SJSA1 (cell line): ENCODE data around the gene CXXC1. TPM values are rescaled to one million over a fixed set of nuclear protein-coding genes. Genes with fewer than 3 reads are reported as not detected.

ENCODE experiments used
- DNase-seq, 2 experiments: peaks; one replicate each; pipeline ENCODE4 v3.0.0-alpha.2; 2015 to 2020; ENCODE audit warnings: low spot score in 2 of 2, low read depth in 1 of 2
- H3K27ac ChIP-seq: fragments of 250-450 bp; sonication (Bioruptor Pico); 2 replicates; pipeline ENCODE4 v1.5.1; 2020; ENCODE audit warnings: mild to moderate bottlenecking, moderate library complexity
- H3K27me3 ChIP-seq: fragments of 250-450 bp; sonication (Bioruptor Pico); replicated peaks from 2 replicates; pipeline ENCODE4 v1.5.1; 2020; ENCODE audit warnings: mild to moderate bottlenecking, moderate library complexity
- H3K36me3 ChIP-seq: fragments of 250-450 bp; sonication (Bioruptor Pico); 2 replicates; pipeline ENCODE4 v1.5.1; 2020; ENCODE audit warnings: mild to moderate bottlenecking
- H3K4me1 ChIP-seq: fragments of 250-450 bp; sonication (Bioruptor Pico); replicated peaks from 2 replicates; pipeline ENCODE4 v1.6.1; 2021; ENCODE audit warnings: mild to moderate bottlenecking
- H3K4me3 ChIP-seq: fragments of 250-450 bp; sonication (Bioruptor Pico); 2 replicates; pipeline ENCODE4 v1.5.1; 2020; ENCODE audit warnings: mild to moderate bottlenecking
- H3K9me3 ChIP-seq: fragments of 250-450 bp; sonication (Bioruptor Pico); replicated peaks from 2 replicates; pipeline ENCODE4 v1.5.1; 2020; ENCODE audit warnings: mild to moderate bottlenecking
- total RNA-seq: library from RNA; depleted of rRNA; stranded (reverse); fragments of >200 nt; shearing (Covaris generic); gene quantifications from 2 replicates; pipeline ENCODE4 v1.2.3, GENCODE V29; 2014; rRNA removed

The CXXC1 gene
- total RNA-seq: 26.0 and 31.3 TPM in 2 replicates

DNA sequence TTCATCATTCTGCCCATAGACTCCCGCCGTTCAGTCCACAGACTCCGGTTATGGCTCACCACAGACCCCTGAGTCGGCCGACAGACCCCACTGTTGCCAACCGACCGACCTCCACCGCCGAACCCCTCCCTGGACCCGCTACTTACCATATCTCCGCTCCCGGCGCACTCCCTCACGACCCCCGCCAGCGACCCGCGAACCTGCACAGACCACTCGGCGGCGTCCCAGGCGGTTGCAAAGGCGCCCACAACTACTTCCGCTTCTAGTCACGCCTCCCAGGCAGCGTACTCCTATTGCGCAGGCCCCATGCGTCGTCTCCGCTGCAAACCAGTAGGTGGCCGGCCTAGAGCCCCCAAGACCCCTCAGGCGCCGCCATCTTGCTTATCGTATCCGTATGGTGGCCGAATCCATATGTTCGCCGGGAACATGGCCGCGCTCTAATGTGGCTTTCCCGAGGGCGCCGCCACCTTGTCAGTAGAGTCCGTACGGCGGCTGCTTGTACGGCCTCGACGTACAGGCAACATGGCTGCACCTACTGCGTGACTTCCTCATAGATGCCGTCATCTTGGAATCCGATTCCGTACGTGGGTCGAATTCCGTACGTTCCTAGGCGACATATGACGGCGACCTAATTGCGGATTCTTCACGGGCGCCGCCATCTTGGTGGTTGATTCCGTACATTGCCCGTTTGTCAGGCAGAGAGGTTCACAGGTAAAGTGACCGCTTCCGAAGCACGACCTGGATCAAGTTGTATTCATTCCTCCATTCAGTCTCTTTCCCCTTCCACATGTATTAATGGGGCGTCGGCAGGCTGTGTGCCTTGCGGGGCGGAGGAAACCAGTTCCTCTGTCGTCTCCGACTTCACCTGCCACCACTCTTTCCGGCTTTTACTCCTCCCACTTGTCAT lies at the start of gene CXXC1:
CXXC1 (minus strand) TSS at position 252 of the 907 bp plus-strand sequence; CDS start at position 149, 103 bp downstream.
- DNase-seq: peak; percentile 95 to 99
- H3K9me3 ChIP-seq: no peaks in the 10 kb centered on the region

DNA sequence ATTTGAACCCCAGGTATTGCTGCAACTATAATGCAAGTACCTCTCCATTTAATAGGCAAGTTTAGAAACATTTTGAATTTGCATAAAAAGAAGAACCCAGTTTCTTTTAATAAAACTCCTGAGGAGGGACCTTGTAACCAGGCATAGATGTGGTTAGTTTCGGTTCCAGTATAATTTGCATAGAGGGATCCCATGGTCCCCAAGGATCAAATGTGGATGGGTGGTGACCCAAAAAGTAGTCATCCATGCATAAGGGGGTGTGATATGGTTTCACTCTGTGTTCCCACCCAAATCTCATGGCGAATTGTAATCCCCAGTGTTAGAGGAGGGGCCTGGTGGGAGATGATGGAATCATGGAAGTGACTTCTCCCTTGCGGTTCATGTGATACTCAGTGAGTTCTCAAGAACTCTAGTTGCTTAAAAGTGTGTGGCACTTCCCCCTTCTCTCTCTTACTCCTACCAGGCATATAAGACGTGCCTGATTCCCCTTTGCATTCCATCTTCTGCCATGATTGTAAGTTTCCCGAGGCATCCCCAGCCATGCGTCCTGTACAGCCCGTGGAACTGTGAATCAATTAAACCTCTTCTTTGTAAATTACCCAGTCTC lies 47.2 kb upstream of the CXXC1 start:
- DNase-seq: no peak
- Histone ChIP-seq H3K4me1 (no peaks in the 10 kb centered on the region), H3K27me3 (peaks cover 15% of the 10 kb centered on the region), H3K4me3 (no peak overlapping the region), H3K36me3 (no peaks in the 10 kb centered on the region), H3K9me3 (no peaks in the 10 kb centered on the region), H3K27ac (no peak overlapping the region)

More for the DNA sequence above, at the start of gene CXXC1:
- Histone ChIP-seq H3K27ac (peak within 1 kb of the TSS; percentile 44), H3K4me1 (peaks cover 10% of the 10 kb centered on the region), H3K4me3 (peak within 1 kb of the TSS; percentile 70), H3K36me3 (peaks cover 41% of the 10 kb centered on the region), H3K27me3 (peaks cover 13% of the 10 kb centered on the region)

GRCh38 chr18:50331691-50332090 lies 44.2 kb upstream of the CXXC1 start:
- no peaks in the 10 kb centered on the region for H3K36me3 ChIP-seq
- peaks cover 15% of the 10 kb centered on the region for H3K27me3 ChIP-seq
- no peaks in the 10 kb centered on the region for H3K4me1 ChIP-seq
- no peak overlapping the region for H3K4me3 ChIP-seq
- H3K27ac ChIP-seq: no peak overlapping the region
- DNase-seq: no peak
- no peaks in the 10 kb centered on the region for H3K9me3 ChIP-seq

- no peaks in the 10 kb centered on the region for H3K4me1 ChIP-seq
- H3K4me3 ChIP-seq: no peak overlapping the region
- no peak for DNase-seq
- H3K27me3 ChIP-seq: peaks cover 4% of the 10 kb centered on the region; the same call in 1 of the 2 replicates
- H3K36me3 ChIP-seq: no peaks in the 10 kb centered on the region
- H3K27ac ChIP-seq: no peak overlapping the region
- H3K9me3 ChIP-seq: no peaks in the 10 kb centered on the region
Measured at GRCh38 chr18:50330176-50330575, 42.7 kb upstream of the CXXC1 start.

- Histone ChIP-seq H3K4me1 (no peaks in the 10 kb centered on the region), H3K27me3 (peaks cover 2% of the 10 kb centered on the region; the same call in 1 of the 2 replicates), H3K36me3 (no peaks in the 10 kb centered on the region), H3K4me3 (no peak overlapping the region), H3K9me3 (no peaks in the 10 kb centered on the region), H3K27ac (no peak overlapping the region)
- DNase-seq: no peak
Measured at GRCh38 chr18:50327983-50328382, 40.5 kb upstream of the CXXC1 start.

DNA sequence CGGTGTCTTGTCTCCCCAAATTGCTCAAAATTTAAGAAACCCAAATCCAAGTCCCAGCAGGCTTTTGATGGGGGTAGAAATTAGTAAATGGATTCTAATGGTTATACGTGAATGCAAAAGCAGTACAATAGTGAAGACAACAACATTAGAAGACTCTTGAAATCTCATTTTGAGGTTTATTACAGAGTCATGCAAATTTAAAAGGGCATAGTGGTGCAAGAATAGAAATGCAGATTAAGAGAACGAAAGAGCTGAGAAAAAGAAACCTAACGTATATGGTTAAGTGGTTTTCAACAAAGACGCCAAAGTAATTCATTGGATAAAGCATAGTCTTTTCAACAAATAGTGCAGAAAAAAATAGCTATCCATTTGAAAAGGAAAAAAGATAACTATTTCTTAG lies 33.2 kb upstream of the CXXC1 start:
- Histone ChIP-seq H3K4me1 (no peaks in the 10 kb centered on the region), H3K27ac (no peak overlapping the region), H3K4me3 (no peak overlapping the region), H3K36me3 (no peaks in the 10 kb centered on the region), H3K9me3 (no peaks in the 10 kb centered on the region), H3K27me3 (peaks cover 27% of the 10 kb centered on the region)
- DNase-seq: no peak

DNA sequence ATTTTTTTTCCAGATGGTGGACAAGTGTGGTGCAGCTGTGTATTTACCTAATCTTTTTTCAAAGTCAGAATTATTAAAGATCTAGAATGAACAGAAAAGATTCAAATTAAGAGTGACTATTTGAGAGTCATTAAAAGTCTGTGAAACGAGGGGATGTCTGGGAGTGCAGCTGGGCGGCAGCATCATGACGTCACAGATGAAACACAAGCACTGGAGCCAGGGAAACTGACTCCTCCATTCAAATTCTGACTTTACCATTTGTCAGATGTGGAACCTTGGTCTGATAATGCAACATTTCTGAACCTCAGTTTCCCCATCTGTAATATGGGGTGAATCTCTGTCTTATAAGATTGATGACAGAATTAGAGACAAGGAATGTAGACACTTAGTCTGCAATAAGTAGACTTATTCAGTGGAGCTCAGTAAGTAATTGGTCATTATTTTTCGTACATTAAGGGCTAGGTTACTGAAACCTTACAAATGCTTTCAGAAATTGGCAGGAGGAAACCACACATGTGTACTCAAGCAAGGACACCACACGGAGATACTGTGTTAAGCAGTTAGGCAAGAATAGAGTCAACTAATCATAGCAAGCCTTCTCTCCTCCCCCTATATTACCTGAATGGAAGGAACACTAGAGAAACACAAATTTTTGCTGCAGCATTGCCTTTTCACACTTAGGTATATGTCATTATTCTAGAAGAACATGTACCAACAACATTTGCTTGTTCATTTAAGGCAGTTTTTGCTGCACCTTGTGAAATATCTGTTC lies 27.8 kb upstream of the CXXC1 start:
- no peak for DNase-seq
- H3K36me3 ChIP-seq: no peaks in the 10 kb centered on the region
- H3K27ac ChIP-seq: no peak overlapping the region

GRCh38 chr18:50313873-50314460 lies 26.5 kb upstream of the CXXC1 start:
- Histone ChIP-seq H3K4me1 (no peaks in the 10 kb centered on the region), H3K27ac (no peak overlapping the region), H3K4me3 (no peak overlapping the region), H3K36me3 (no peaks in the 10 kb centered on the region), H3K27me3 (peaks cover 20% of the 10 kb centered on the region), H3K9me3 (no peaks in the 10 kb centered on the region)
- DNase-seq: no peak

More for the DNA sequence above, 27.8 kb upstream of the CXXC1 start:
- Histone ChIP-seq H3K4me3 (no peak overlapping the region), H3K9me3 (no peaks in the 10 kb centered on the region), H3K27me3 (peaks cover 27% of the 10 kb centered on the region), H3K4me1 (no peaks in the 10 kb centered on the region)

- peaks cover 13% of the 10 kb centered on the region; the same call in 1 of the 2 replicates for H3K27me3 ChIP-seq
- no peaks in the 10 kb centered on the region; the same call in 1 of the 2 replicates for H3K9me3 ChIP-seq
- H3K4me3 ChIP-seq: no peak overlapping the region
- H3K4me1 ChIP-seq: no peaks in the 10 kb centered on the region; the same call in 1 of the 2 replicates
- no peak overlapping the region for H3K27ac ChIP-seq
- 0 out of 2 replicates have a peak, but pooled peaks cover 2% of the 10 kb centered on the region for H3K36me3 ChIP-seq
- DNase-seq: no peak
Measured at GRCh38 chr18:50313031-50313607, 25.6 kb upstream of the CXXC1 start.

DNA sequence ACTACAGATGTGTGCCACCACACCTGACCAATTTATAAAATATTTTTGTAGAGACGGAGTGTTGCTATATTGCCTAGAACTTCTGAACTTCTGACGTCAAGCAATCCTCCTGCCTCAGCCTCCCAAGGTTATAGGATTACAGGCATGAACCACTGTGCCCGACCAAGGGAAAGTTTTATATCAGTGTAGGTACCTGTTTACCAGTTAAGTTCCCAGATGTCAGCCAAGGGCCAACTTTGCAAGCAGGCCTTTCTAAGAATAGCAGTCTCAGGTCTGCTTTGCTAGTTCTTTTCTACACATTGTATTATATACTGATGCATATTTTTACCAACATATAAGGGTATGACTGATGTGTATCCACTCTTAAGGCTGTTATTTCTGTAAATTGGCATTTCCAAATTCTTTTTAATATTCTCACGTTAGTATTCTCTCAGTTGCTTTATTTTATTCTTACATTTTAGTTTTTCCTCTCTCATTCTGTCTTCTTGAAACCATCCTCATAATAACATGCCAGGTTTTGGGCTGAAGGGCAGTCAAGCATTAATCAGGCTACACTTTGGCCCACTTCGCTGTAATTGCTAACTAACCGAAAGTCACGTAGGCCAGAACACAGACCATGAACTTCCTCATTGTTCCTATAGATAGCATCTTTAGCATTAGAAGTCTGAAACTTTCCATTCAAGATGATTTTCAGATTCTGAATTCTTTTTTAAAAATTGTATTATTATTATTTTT lies 25.0 kb upstream of the CXXC1 start:
- Histone ChIP-seq H3K4me1 (peaks cover 2% of the 10 kb centered on the region; the same call in 1 of the 2 replicates), H3K27me3 (peaks cover 12% of the 10 kb centered on the region; the same call in 1 of the 2 replicates), H3K4me3 (no peak overlapping the region), H3K27ac (no peak overlapping the region), H3K36me3 (0 out of 2 replicates have a peak, but pooled peaks cover 4% of the 10 kb centered on the region), H3K9me3 (no peaks in the 10 kb centered on the region; the same call in 1 of the 2 replicates)
- DNase-seq: no peak

DNA sequence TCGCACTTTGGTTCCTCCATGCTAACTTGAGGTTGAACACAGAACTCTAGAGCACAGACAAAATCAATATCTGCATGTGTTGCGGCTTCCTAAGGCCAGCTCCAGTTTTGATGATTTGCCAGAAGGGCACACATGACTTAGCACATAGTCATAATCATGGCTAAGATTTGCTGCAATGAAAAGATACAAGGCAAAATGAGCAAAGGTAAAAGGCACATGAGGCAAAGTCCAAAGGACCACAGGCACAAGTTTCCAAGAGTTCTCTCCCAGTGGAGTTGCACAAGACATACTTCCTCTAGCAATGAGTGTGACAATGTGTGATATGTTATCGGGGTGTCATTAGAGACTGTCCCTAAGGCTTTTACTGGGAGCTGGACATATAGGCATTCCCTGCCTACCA lies 24.2 kb upstream of the CXXC1 start:
- 0 out of 2 replicates have a peak, but pooled peaks cover 4% of the 10 kb centered on the region for H3K36me3 ChIP-seq
- no peak overlapping the region for H3K27ac ChIP-seq
- peaks cover 4% of the 10 kb centered on the region; the same call in 1 of the 2 replicates for H3K4me1 ChIP-seq
- H3K9me3 ChIP-seq: no peaks in the 10 kb centered on the region; the same call in 1 of the 2 replicates
- DNase-seq: no peak
- no peak overlapping the region for H3K4me3 ChIP-seq
- peaks cover 12% of the 10 kb centered on the region; the same call in 1 of the 2 replicates for H3K27me3 ChIP-seq

DNA sequence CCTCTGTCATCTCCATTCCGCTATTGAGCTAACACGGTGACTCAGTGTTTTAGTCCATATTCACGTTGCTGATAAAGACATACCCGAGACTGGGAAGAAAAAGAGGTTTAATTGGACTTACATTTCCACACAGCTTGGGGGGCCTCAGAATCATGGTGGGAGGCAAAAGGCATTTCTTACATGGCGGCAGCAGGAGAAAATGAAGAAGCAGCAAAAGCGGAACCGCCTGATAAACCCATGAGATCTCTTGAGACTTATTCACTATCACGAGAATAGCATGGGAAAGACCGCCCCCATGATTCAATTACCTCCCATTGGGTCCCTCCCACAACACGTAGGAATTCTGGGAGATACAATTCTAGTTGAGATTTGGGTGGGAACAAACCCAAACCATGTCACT lies 22.6 kb upstream of the CXXC1 start:
- DNase-seq: no peak
- Histone ChIP-seq H3K27me3 (peaks cover 12% of the 10 kb centered on the region), H3K4me1 (peaks cover 4% of the 10 kb centered on the region; the same call in 1 of the 2 replicates)

More for the DNA sequence above, 22.6 kb upstream of the CXXC1 start:
- Histone ChIP-seq H3K36me3 (0 out of 2 replicates have a peak, but pooled peaks cover 4% of the 10 kb centered on the region), H3K4me3 (no peak overlapping the region), H3K27ac (no peak overlapping the region), H3K9me3 (no peaks in the 10 kb centered on the region; the same call in 1 of the 2 replicates)
